ENCODE measurements around the gene NEURL1. TPM values are rescaled to one million over a fixed set of nuclear protein-coding genes. Genes with fewer than 3 reads are reported as not detected.

The NEURL1 gene
- total and polyA plus RNA-seq, 10 of the 15 experiments (the other 5 are each of a cell fraction or from before 2014, with no cell fraction given) = 0.02 to 0.05 (median 0.05) TPM; not detected in 6

GRCh38 chr10:103476046-103476768 is 17.3 kb upstream of the NEURL1 start (continued):
- TF ChIP-seq ATF3 (IDR thresholded peaks at IDR 0.05; ENCODE audit: borderline replicate concordance, extremely low read depth, low read depth, low read length) (no peak), MTA3 (IDR thresholded peaks at IDR 0.05; ENCODE audit: borderline replicate concordance, low read length) (no peak), KDM1A (IDR thresholded peaks at IDR 0.05; ENCODE audit: borderline replicate concordance) (no peak), ATF7 (IDR thresholded peaks at IDR 0.05; ENCODE audit: low read depth) (0 out of 2 replicates have a peak, but pooled peaks have one; percentile 21), MYC (IDR thresholded peaks at IDR 0.05; ENCODE audit: insufficient read depth, insufficient read length, insufficient replicate concordance, low read length, severe bottlenecking) (no peak), CHD2 (IDR thresholded peaks at IDR 0.05; ENCODE audit: borderline replicate concordance, low read depth, low read length) (no peak), KAT2A (conservative IDR thresholded peaks at IDR 0.05; ENCODE audit: control insufficient read depth, low read depth, low read length) (no peak), STAT3 (IDR thresholded peaks at IDR 0.05; ENCODE audit: low read depth, low read length) (no peak), ETV6 (conservative IDR thresholded peaks at IDR 0.05 in 1 of 2, IDR thresholded peaks at IDR 0.05 in 1 of 2; ENCODE audit: borderline replicate concordance in 1 of 2, low read depth in 1 of 2) (no peak), GATAD2B (conservative IDR thresholded peaks at IDR 0.05; ENCODE audit: low read depth) (no peak), HCFC1 (IDR thresholded peaks at IDR 0.05; ENCODE audit: low read length) (no peak), ELK1 (IDR thresholded peaks at IDR 0.05; ENCODE audit: low read depth, low read length) (no peak), SIX5 (IDR thresholded peaks at IDR 0.05; ENCODE audit: low read depth, low read length, severe bottlenecking) (no peak), SUPT20H (IDR thresholded peaks at IDR 0.05; ENCODE audit: borderline replicate concordance, control insufficient read depth, low read depth, low read length) (no peak), BCL11A (IDR thresholded peaks at IDR 0.05; ENCODE audit: low read depth, low read length) (no peak), SREBF2 (IDR thresholded peaks at IDR 0.05; ENCODE audit: low read length) (no peak), RAD21 (IDR thresholded peaks at IDR 0.05; ENCODE audit: insufficient read depth, low read depth, low read length) (peak; percentile 66), MEF2B (IDR thresholded peaks at IDR 0.05; ENCODE audit: partially characterized antibody, poor library complexity, severe bottlenecking) (no peak), NFYB (IDR thresholded peaks at IDR 0.05; ENCODE audit: insufficient read depth, low read depth, low read length) (no peak), EZH2 (IDR thresholded peaks at IDR 0.05; ENCODE audit: borderline replicate concordance, control insufficient read depth, low read depth, low read length) (no peak), NFIC (IDR thresholded peaks at IDR 0.05; ENCODE audit: low read depth, low read length) (no peak), KLF5 (IDR thresholded peaks at IDR 0.05; ENCODE audit: partially characterized antibody) (no peak)
- TF ChIP-seq, protein P1, sequence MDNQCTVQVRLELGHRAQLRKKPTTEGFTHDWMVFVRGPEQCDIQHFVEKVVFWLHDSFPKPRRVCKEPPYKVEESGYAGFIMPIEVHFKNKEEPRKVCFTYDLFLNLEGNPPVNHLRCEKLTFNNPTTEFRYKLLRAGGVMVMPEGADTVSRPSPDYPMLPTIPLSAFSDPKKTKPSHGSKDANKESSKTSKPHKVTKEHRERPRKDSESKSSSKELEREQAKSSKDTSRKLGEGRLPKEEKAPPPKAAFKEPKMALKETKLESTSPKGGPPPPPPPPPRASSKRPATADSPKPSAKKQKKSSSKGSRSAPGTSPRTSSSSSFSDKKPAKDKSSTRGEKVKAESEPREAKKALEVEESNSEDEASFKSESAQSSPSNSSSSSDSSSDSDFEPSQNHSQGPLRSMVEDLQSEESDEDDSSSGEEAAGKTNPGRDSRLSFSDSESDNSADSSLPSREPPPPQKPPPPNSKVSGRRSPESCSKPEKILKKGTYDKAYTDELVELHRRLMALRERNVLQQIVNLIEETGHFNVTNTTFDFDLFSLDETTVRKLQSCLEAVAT (IDR thresholded peaks at IDR 0.05) = no peak
- TF ChIP-seq, protein P2, sequence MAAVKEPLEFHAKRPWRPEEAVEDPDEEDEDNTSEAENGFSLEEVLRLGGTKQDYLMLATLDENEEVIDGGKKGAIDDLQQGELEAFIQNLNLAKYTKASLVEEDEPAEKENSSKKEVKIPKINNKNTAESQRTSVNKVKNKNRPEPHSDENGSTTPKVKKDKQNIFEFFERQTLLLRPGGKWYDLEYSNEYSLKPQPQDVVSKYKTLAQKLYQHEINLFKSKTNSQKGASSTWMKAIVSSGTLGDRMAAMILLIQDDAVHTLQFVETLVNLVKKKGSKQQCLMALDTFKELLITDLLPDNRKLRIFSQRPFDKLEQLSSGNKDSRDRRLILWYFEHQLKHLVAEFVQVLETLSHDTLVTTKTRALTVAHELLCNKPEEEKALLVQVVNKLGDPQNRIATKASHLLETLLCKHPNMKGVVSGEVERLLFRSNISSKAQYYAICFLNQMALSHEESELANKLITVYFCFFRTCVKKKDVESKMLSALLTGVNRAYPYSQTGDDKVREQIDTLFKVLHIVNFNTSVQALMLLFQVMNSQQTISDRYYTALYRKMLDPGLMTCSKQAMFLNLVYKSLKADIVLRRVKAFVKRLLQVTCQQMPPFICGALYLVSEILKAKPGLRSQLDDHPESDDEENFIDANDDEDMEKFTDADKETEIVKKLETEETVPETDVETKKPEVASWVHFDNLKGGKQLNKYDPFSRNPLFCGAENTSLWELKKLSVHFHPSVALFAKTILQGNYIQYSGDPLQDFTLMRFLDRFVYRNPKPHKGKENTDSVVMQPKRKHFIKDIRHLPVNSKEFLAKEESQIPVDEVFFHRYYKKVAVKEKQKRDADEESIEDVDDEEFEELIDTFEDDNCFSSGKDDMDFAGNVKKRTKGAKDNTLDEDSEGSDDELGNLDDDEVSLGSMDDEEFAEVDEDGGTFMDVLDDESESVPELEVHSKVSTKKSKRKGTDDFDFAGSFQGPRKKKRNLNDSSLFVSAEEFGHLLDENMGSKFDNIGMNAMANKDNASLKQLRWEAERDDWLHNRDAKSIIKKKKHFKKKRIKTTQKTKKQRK (IDR thresholded peaks at IDR 0.05; ENCODE audit: low read depth, low read length) = no peak

Measured in GM12878 (cell line).